HEK293T (cell line): ENCODE results near the gene BOD1L2.

Experiments
- CTCF ChIA-PET: fragments of 350-600 bp; formaldehyde crosslinking; extraction: SDS; loops from one replicate; lab custom pipeline; 2021; ENCODE audit warnings: antibody characterized with exemption, inconsistent platforms; lab: Yijun Ruan, JAX
- POLR2A ChIA-PET: fragments of 350-600 bp; formaldehyde crosslinking; extraction: SDS; loops from one replicate; lab custom pipeline; 2020; ENCODE audit warnings: antibody characterized with exemption, inconsistent platforms; lab: Yijun Ruan, JAX
- DNase-seq: peaks from one replicate; pipeline ENCODE4 v3.0.0; 2012; ENCODE audit warnings: mixed read lengths; ENCODE audit errors: extremely low spot score
- ARNT ChIP-seq: fragments of 450-650 bp; IDR thresholded peaks from 2 replicates; pipeline ENCODE4 v1.6.1; 2017; ENCODE audit warnings: mild to moderate bottlenecking
- BHLHE40 ChIP-seq: fragments of 450-650 bp; IDR thresholded peaks from 2 replicates; pipeline ENCODE4 v1.6.1; 2016; ENCODE audit warnings: mild to moderate bottlenecking, moderate library complexity, borderline replicate concordance
- CTBP1 ChIP-seq: fragments of 450-650 bp; IDR thresholded peaks from 2 replicates; pipeline ENCODE4 v1.6.1; 2016; ENCODE audit warnings: borderline replicate concordance
- ELF4 ChIP-seq: fragments of 450-650 bp; IDR thresholded peaks from 2 replicates; pipeline ENCODE4 v1.6.1; 2017; ENCODE audit warnings: antibody characterized with exemption
- FOXA1 ChIP-seq: fragments of 450-650 bp; IDR thresholded peaks from 2 replicates; pipeline ENCODE4 v1.6.1; 2016; ENCODE audit warnings: mild to moderate bottlenecking
- FOXK2 ChIP-seq: fragments of 450-650 bp; IDR thresholded peaks from 2 replicates; pipeline ENCODE4 v1.6.1; 2016; ENCODE audit warnings: mild to moderate bottlenecking
- FOXM1 ChIP-seq: fragments of 450-650 bp; IDR thresholded peaks from 2 replicates; pipeline ENCODE4 v1.6.1; 2017; ENCODE audit warnings: mild to moderate bottlenecking, borderline replicate concordance
- HDGF ChIP-seq: fragments of 450-650 bp; IDR thresholded peaks from 2 replicates; pipeline ENCODE4 v1.6.1; 2017; ENCODE audit warnings: antibody characterized with exemption, borderline replicate concordance
- L3MBTL2 ChIP-seq: fragments of 450-650 bp; conservative IDR thresholded peaks from 2 replicates; pipeline ENCODE4 v1.6.1; 2016; ENCODE audit warnings: mild to moderate bottlenecking
- LEF1 ChIP-seq: fragments of 450-650 bp; IDR thresholded peaks from 2 replicates; pipeline ENCODE4 v1.6.1; 2017; ENCODE audit warnings: mild to moderate bottlenecking, borderline replicate concordance
- NFRKB ChIP-seq: fragments of 450-650 bp; IDR thresholded peaks from 2 replicates; pipeline ENCODE4 v1.6.1; 2016; ENCODE audit warnings: mild to moderate bottlenecking, moderate library complexity
- PKNOX1 ChIP-seq: fragments of 450-650 bp; IDR thresholded peaks from 2 replicates; pipeline ENCODE4 v1.6.1; 2016
- SP1 ChIP-seq: fragments of 450-650 bp; IDR thresholded peaks from 2 replicates; pipeline ENCODE4 v1.6.1; 2017
- SUZ12 ChIP-seq: fragments of 450-650 bp; IDR thresholded peaks from 2 replicates; pipeline ENCODE4 v1.6.1; 2016; ENCODE audit warnings: mild to moderate bottlenecking
- TARDBP ChIP-seq: fragments of 450-650 bp; IDR thresholded peaks from 2 replicates; pipeline ENCODE4 v1.6.1; 2016
- ZNF384 ChIP-seq: fragments of 450-650 bp; IDR thresholded peaks from 2 replicates; pipeline ENCODE4 v1.6.1; 2016

Gene BOD1L2

DNA sequence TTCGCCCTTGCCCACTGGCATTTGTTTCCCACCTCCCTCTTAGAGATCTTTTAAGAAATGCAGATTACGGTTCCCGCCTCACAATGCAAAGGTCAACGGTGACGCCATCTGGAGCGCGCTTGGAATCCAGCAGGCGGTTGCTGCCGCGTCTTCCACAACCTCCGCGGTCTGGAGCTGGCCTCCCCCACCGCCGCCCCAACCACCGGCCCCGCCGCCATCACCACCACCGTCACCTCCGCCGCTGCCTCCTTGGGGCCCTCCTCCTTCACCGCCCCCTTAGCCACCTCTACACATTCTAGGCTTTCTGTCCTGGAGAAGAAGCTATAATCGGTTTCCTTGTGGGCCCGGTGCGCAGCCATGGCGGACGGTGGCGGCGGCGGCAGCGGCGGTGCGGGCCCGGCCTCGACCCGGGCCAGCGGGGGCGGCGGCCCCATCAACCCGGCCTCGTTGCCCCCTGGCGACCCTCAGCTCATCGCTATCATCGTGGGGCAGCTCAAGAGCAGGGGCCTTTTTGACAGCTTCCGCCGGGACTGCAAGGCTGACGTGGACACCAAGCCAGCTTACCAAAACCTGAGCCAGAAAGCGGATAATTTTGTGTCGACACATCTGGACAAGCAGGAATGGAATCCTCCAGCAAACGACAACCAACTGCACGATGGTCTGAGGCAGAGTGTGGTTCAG is at the start of gene BOD1L2:
TSS of gene BOD1L2 (plus strand) at position 132 of the 681 bp plus-strand sequence. CDS start at position 358, 226 bp downstream.
- no peak for TF ChIP-seq ARNT
- TF ChIP-seq FOXA1: no peak
- TF ChIP-seq LEF1: no peak
- no peak for TF ChIP-seq ZNF384
- CTCF ChIA-PET: no interaction called here
- POLR2A ChIA-PET: no interaction called here
- DNase-seq: no peak

DNA sequence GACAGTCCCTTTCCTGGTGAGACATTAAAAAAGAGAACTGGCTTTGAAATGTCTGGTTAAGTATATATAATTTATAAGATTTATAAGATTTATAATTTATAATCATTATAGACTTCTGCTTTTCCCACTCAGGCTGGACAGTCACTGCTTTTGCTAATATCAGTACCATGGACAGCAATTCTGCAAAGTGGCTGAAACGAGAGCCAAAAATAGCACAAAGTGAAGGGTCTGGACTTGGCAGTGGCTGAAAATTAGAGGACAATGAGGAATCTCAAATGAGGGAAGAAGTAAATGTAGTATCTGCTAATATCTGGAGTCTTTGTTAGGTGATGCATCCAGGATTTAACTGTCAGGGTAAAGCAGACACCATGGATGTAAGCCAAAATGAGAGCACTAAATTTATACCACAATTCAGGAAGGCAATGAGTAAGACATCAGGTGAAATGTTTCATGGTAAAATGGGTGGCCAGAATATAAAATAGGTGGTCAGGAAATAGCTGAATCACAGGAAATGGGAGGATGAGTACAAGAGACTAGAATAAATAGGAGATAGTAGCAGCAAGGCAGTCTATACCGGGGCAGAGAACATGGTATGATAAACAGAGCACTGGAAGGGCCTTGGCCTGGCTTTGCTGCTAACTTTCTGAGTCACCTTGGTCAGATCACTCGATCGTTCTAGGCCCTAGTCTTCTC is 39.6 kb upstream of the BOD1L2 start:
- DNase-seq: peak; percentile 12
- ChIA-PET POLR2A (interaction anchor here (0.6 kb wide), 1 partner anchor 13 kb away, joined by 3 read pairs; no protein-coding TSS in a partner anchor), CTCF (no interaction called here)
- TF ChIP-seq FOXK2: no peak
- TF ChIP-seq ELF4: no peak
- no peak for TF ChIP-seq CTBP1
- TF ChIP-seq SP1: no peak
- TF ChIP-seq L3MBTL2: no peak
- no peak for TF ChIP-seq ZNF384
- no peak for TF ChIP-seq LEF1
- no peak for TF ChIP-seq FOXA1
- TF ChIP-seq TARDBP: no peak
- TF ChIP-seq PKNOX1: no peak
- no peak for TF ChIP-seq BHLHE40
- no peak for TF ChIP-seq NFRKB
- no peak for TF ChIP-seq SUZ12
- no peak for TF ChIP-seq ARNT
- TF ChIP-seq HDGF: no peak
- TF ChIP-seq FOXM1: no peak

DNA sequence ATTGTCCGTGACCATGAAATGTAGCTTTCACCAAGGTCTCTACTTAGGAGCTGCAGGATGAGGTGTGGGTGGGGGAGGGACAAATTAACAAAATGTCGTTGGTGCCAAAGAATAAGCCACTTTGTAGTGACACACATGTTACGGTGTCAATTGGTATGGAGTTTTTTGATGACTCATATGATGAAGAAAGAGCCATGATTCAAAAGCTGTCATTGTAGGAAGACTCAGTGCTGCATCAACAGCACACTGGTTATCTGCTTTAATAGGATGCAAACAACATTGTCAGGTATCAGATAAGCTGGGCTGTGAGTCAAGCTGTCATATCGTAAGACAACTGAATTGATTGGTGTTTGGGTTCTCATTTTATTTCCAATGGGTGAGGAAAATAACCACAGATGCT is 36.6 kb upstream of the BOD1L2 start:
- no peak for TF ChIP-seq L3MBTL2
- no peak for TF ChIP-seq FOXM1
- no peak for TF ChIP-seq FOXK2
- TF ChIP-seq SUZ12: no peak
- TF ChIP-seq BHLHE40: no peak
- TF ChIP-seq FOXA1: no peak
- TF ChIP-seq SP1: no peak
- no peak for TF ChIP-seq ZNF384
- TF ChIP-seq ELF4: no peak
- no peak for TF ChIP-seq NFRKB
- TF ChIP-seq TARDBP: no peak
- TF ChIP-seq CTBP1: no peak
- no peak for TF ChIP-seq HDGF
- no peak for TF ChIP-seq PKNOX1
- TF ChIP-seq LEF1: no peak
- TF ChIP-seq ARNT: no peak
- ChIA-PET POLR2A (no interaction called here), CTCF (no interaction called here)
- DNase-seq: no peak

- POLR2A ChIA-PET: no interaction called here
- CTCF ChIA-PET: no interaction called here
- no peak for DNase-seq
- TF ChIP-seq FOXK2: no peak
- no peak for TF ChIP-seq LEF1
- TF ChIP-seq PKNOX1: peak; percentile 20; the same call in 1 of the 2 replicates
Observed at GRCh38 chr18:57113799-57114420, 33.0 kb upstream of the BOD1L2 start.

DNA sequence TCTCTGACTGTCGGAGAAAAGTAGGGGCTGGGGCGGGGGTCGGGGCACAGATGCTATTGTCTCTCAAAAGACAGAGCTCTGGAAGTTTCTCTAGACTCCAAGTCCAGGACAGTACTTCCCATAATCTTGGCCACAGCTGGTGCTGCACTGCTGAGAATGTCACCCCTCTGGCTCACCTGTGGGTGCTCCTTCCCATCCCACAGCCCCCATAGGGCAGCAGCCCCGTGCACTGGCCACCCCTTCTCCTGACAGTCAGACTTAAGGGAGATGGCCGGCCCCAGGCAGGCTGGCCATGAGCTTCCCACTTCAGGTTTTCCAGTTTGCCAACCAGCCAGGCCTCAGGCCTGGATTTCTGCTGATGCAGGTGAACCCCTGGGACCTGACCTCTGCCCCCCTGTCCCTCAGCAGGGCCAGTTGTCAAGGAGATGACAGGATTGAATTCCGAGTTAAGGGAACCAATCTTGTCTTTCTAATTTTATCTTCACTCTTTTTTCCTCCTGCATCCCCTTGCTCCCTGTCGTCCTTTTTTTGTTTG is 30.2 kb upstream of the BOD1L2 start:
- CTCF ChIA-PET: no interaction called here
- POLR2A ChIA-PET: no interaction called here
- no peak for DNase-seq
- TF ChIP-seq ELF4: no peak
- TF ChIP-seq ZNF384: no peak
- no peak for TF ChIP-seq L3MBTL2
- no peak for TF ChIP-seq TARDBP
- no peak for TF ChIP-seq LEF1
- no peak for TF ChIP-seq SP1
- no peak for TF ChIP-seq ARNT
- no peak for TF ChIP-seq HDGF
- no peak for TF ChIP-seq NFRKB
- no peak for TF ChIP-seq FOXM1
- TF ChIP-seq SUZ12: no peak
- TF ChIP-seq FOXA1: no peak

DNA sequence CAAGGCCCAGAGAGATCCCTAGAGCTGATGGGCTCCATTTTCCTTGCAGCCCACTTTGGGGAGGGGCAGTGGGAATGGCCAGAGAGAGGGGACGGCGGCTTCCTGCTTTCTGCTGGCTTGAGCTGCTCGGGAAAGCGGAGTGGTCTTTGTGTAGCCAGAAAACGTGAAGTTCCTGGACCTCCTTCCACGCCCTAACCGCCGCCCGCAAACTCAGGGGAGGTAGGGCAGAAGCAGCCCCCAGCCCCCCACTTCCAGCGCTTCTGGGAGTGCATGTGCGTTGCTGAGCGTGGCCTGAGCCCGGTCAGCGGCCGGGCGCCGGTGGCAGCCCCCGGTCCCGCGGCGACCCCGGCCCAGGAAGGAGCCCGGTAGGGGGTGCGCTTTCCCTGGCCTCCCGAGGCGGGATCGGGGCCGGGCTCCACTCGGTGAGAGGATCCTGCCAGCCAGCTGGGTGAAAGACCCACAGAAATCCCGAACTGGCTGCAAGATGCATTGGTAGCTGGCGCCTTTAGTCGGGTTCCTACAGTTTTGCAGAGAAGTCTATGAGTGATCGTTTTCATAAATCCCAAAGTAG is 25.3 kb upstream of the BOD1L2 start:
- POLR2A ChIA-PET: no interaction called here
- TF ChIP-seq SUZ12 (no peak), LEF1 (no peak), BHLHE40 (no peak), ELF4 (no peak), ARNT (no peak), SP1 (no peak), L3MBTL2 (no peak), FOXA1 (no peak), TARDBP (no peak)
- no peak for DNase-seq
- CTCF ChIA-PET: no interaction called here
